Thymus (tissue), 11 donors: Measurements from ENCODE around the gene PLEKHG4B. TPM values are rescaled to one million over a fixed set of nuclear protein-coding genes. Genes with fewer than 3 reads are reported as not detected.

Source experiments
- DNase-seq, 9 donors: peaks; one replicate each; pipeline ENCODE4 v3.0.0-alpha.2; 2013; ENCODE audit warnings: low spot score in 9 of 9, low read depth in 6 of 9, missing footprints in 1 of 9
- H3K27ac ChIP-seq, 2 donors: one replicate each; pipeline ENCODE4 v1.5.1; 2013; ENCODE audit warnings: control low read depth in 1 of 2, low read depth in 1 of 2, low read length in 1 of 2, mild to moderate bottlenecking in 1 of 2, moderate library complexity in 1 of 2
- H3K27me3 ChIP-seq, 2 donors: one replicate each; pipeline ENCODE4 v1.5.1; 2013; ENCODE audit warnings: low read length in 1 of 2; ENCODE audit not compliant: control insufficient read depth in 2 of 2, insufficient read depth in 1 of 2
- H3K36me3 ChIP-seq, 2 donors: one replicate each; pipeline ENCODE4 v1.5.1; 2013; ENCODE audit warnings: low read length in 1 of 2, mild to moderate bottlenecking in 1 of 2, moderate library complexity in 1 of 2; ENCODE audit not compliant: control insufficient read depth in 2 of 2, insufficient read depth in 2 of 2
- H3K4me1 ChIP-seq, 2 donors: one replicate each; pipeline ENCODE4 v1.5.1; 2013; ENCODE audit warnings: low read length in 2 of 2; ENCODE audit not compliant: control insufficient read depth in 2 of 2, insufficient read depth in 2 of 2
- H3K4me3 ChIP-seq, 2 donors: one replicate each; pipeline ENCODE4 v1.5.1; 2013; ENCODE audit warnings: low read length in 2 of 2, control low read depth in 1 of 2, mild to moderate bottlenecking in 1 of 2
- H3K9me3 ChIP-seq, 2 donors: one replicate each; pipeline ENCODE4 v1.5.1; 2013; ENCODE audit warnings: low read length in 1 of 2, mild to moderate bottlenecking in 1 of 2; ENCODE audit not compliant: control insufficient read depth in 2 of 2, insufficient read depth in 1 of 2
- WGBS: extraction: QIAGEN DNeasy Blood & Tissue Kit; methylation state at CpG from one replicate; pipeline ENCODE4 v1.1.7; 2013; 5-methylcytosine and 5-hydroxymethylcytosine counted together
- polyA plus RNA-seq: library from polyadenylated mRNA; stranded (reverse); fragments of 200-250 nt; gene quantifications from one replicate; pipeline ENCODE4 v1.2.3, GENCODE V29; 2013
- total RNA-seq: library from RNA; stranded (reverse); fragments of 120-200 nt; gene quantifications from one replicate; pipeline ENCODE4 v1.2.4, GENCODE V29; 2013
- donor health status: healthy.

PLEKHG4B gene
- total and polyA plus RNA-seq, 2 donors: 0.47 to 0.64 TPM

- Histone ChIP-seq H3K27me3 (no peaks in the 10 kb centered on the region), H3K36me3 (no peaks in the 10 kb centered on the region), H3K4me1 (no peaks in the 10 kb centered on the region), H3K4me3 (no peak overlapping the region), H3K27ac (no peak overlapping the region), H3K9me3 (peaks cover 0 to 16% of the 10 kb centered on the region in 2 donors)
- DNase-seq: no peak
- 97% methylated on average over 6 of the region's 6 CpGs for WGBS
These were observed 57.9 kb downstream of the PLEKHG4B start for GRCh38 chr5:149745-150485.

GRCh38 chr5:150746-151145 lies 58.8 kb downstream of the PLEKHG4B start:
- H3K9me3 ChIP-seq: peaks cover 0 to 16% of the 10 kb centered on the region in 2 donors
- DNase-seq: no peak
- no peaks in the 10 kb centered on the region for H3K27me3 ChIP-seq
- no peaks in the 10 kb centered on the region for H3K36me3 ChIP-seq
- WGBS: 97% methylated on average over 4 of the region's 4 CpGs
- no peak overlapping the region for H3K27ac ChIP-seq
- no peak overlapping the region for H3K4me3 ChIP-seq
- no peaks in the 10 kb centered on the region for H3K4me1 ChIP-seq

GRCh38 chr5:152077-152476 lies 60.1 kb downstream of the PLEKHG4B start:
- H3K9me3 ChIP-seq: peaks cover 0 to 3% of the 10 kb centered on the region in 2 donors

GRCh38 chr5:153256-153655 lies 61.3 kb downstream of the PLEKHG4B start:
- H3K27me3 ChIP-seq: no peaks in the 10 kb centered on the region
- H3K4me1 ChIP-seq: no peaks in the 10 kb centered on the region
- H3K27ac ChIP-seq: no peak overlapping the region
- no peak overlapping the region for H3K4me3 ChIP-seq
- H3K36me3 ChIP-seq: no peaks in the 10 kb centered on the region
- DNase-seq: no peak
- H3K9me3 ChIP-seq: no peaks in the 10 kb centered on the region
- WGBS: 72% methylated on average over 8 of the region's 8 CpGs

More at GRCh38 chr5:152077-152476, 60.1 kb downstream of the PLEKHG4B start:
- no peak overlapping the region for H3K27ac ChIP-seq
- H3K36me3 ChIP-seq: no peaks in the 10 kb centered on the region
- H3K27me3 ChIP-seq: no peaks in the 10 kb centered on the region
- DNase-seq: no peak
- 67% methylated on average over 6 of the region's 6 CpGs for WGBS
- no peak overlapping the region for H3K4me3 ChIP-seq
- no peaks in the 10 kb centered on the region for H3K4me1 ChIP-seq

- H3K27ac ChIP-seq: no peak overlapping the region
- H3K4me3 ChIP-seq: no peak overlapping the region
- no peak for DNase-seq
- H3K27me3 ChIP-seq: no peaks in the 10 kb centered on the region
- WGBS: 85% methylated on average over 10 of the region's 10 CpGs
- H3K4me1 ChIP-seq: no peaks in the 10 kb centered on the region
- H3K9me3 ChIP-seq: no peaks in the 10 kb centered on the region
- H3K36me3 ChIP-seq: no peaks in the 10 kb centered on the region
These were observed 62.3 kb downstream of the PLEKHG4B start for GRCh38 chr5:154236-154635.

- 91% methylated on average over 18 of the region's 18 CpGs for WGBS
- Histone ChIP-seq H3K4me3 (no peak overlapping the region), H3K4me1 (no peaks in the 10 kb centered on the region), H3K27ac (no peak overlapping the region), H3K36me3 (no peaks in the 10 kb centered on the region), H3K27me3 (no peaks in the 10 kb centered on the region), H3K9me3 (peaks cover 0 to 4% of the 10 kb centered on the region in 2 donors)
- DNase-seq: no peak
These were observed 62.9 kb downstream of the PLEKHG4B start for GRCh38 chr5:154826-155225.

- no peak for DNase-seq
- WGBS: 86% methylated on average over 23 of the region's 23 CpGs
These were observed 63.9 kb downstream of the PLEKHG4B start for GRCh38 chr5:155651-156410.

GRCh38 chr5:156411-157072 lies 64.6 kb downstream of the PLEKHG4B start:
- Histone ChIP-seq H3K27ac (no peak overlapping the region), H3K27me3 (no peaks in the 10 kb centered on the region), H3K4me1 (no peaks in the 10 kb centered on the region), H3K36me3 (no peaks in the 10 kb centered on the region), H3K9me3 (peaks cover 0 to 4% of the 10 kb centered on the region in 2 donors), H3K4me3 (no peak overlapping the region)
- DNase-seq: no peak
- WGBS: 97% methylated on average over 17 of the region's 17 CpGs

More at GRCh38 chr5:155651-156410, 63.9 kb downstream of the PLEKHG4B start:
- no peak overlapping the region for H3K4me3 ChIP-seq
- H3K4me1 ChIP-seq: no peaks in the 10 kb centered on the region
- no peaks in the 10 kb centered on the region for H3K36me3 ChIP-seq
- H3K27ac ChIP-seq: no peak overlapping the region
- peaks cover 0 to 4% of the 10 kb centered on the region in 2 donors for H3K9me3 ChIP-seq
- H3K27me3 ChIP-seq: no peaks in the 10 kb centered on the region
